Small intestine (tissue), 7 donors: ENCODE measurements around the gene HDAC9. TPM values are rescaled to one million over a fixed set of nuclear protein-coding genes. Genes with fewer than 3 reads are reported as not detected.
"Not testable (repeated sequence)": the region's sequence is repeated elsewhere in the genome, so short reads cannot be mapped to it uniquely, and the experiment has no call there.

Experiments
- DNase-seq, 2 donors: peaks; one replicate each; pipeline versions ENCODE4 v3.0.0 to v3.0.0-alpha.2; 2013
- FAIRE-seq: peaks from 2 replicates; lab custom pipeline; 2012; peaks lifted over from hg19 to GRCh38; lab: Jason Lieb, UNC
- H3K27ac ChIP-seq, 3 donors: one replicate each; pipeline ENCODE4 v1.5.1; 2013; ENCODE audit warnings: low read length in 2 of 3, mild to moderate bottlenecking in 2 of 3, control low read depth in 1 of 3, inconsistent platforms in 1 of 3, low read depth in 1 of 3, moderate library complexity in 1 of 3
- H3K27me3 ChIP-seq, 3 donors: one replicate each; pipeline ENCODE4 v1.6.1; 2013; ENCODE audit warnings: low read length in 3 of 3, inconsistent platforms in 1 of 3; ENCODE audit not compliant: control insufficient read depth in 3 of 3, insufficient read depth in 3 of 3
- H3K36me3 ChIP-seq, 3 donors: one replicate each; pipeline ENCODE4 v1.6.1; 2013; ENCODE audit warnings: low read length in 3 of 3, inconsistent platforms in 1 of 3, low read depth in 1 of 3, mild to moderate bottlenecking in 1 of 3, moderate library complexity in 1 of 3; ENCODE audit not compliant: control insufficient read depth in 3 of 3, insufficient read depth in 2 of 3
- H3K4me1 ChIP-seq, 3 donors: one replicate each; pipeline ENCODE4 v1.6.1; 2013; ENCODE audit warnings: low read length in 2 of 3, inconsistent platforms in 1 of 3, low read depth in 1 of 3, mild to moderate bottlenecking in 1 of 3, moderate library complexity in 1 of 3; ENCODE audit not compliant: control insufficient read depth in 3 of 3, insufficient read depth in 2 of 3
- H3K4me3 ChIP-seq, 3 donors: one replicate each; pipeline ENCODE4 v1.5.1; 2013; ENCODE audit warnings: low read length in 3 of 3, control low read depth in 1 of 3, inconsistent platforms in 1 of 3, low read depth in 1 of 3, mild to moderate bottlenecking in 1 of 3, moderate library complexity in 1 of 3
- H3K9me3 ChIP-seq, 2 donors: one replicate each; pipeline ENCODE4 v1.6.1; 2013; ENCODE audit warnings: low read depth in 1 of 2, low read length in 1 of 2; ENCODE audit not compliant: control insufficient read depth in 2 of 2, insufficient read depth in 1 of 2
- WGBS, 3 donors: extraction: QIAGEN DNeasy Blood & Tissue Kit; methylation state at CpG; one replicate each; pipeline ENCODE4 v1.1.7; 2013; 5-methylcytosine and 5-hydroxymethylcytosine counted together
- polyA plus RNA-seq, 4 donors: library from polyadenylated mRNA; stranded (reverse) in 3 of 4; unstranded in 1 of 4; fragments of 200-250 nt in 3 of 4; fragments of 120-200 nt in 1 of 4; gene quantifications; one replicate each; pipeline versions ENCODE4 v1.2.1 to v1.2.3, GENCODE V29; 2013
- donor health status: healthy with polysubstance abuse.
- donor health status: control.
- donor health status: control.
- donor health status: Bipolar disorder and iron deficiency.
- donor health status: healthy.

Gene HDAC9
- polyA plus RNA-seq, 4 donors: 2.2 to 2.7 (median 2.7) TPM; not detected in 1

DNA sequence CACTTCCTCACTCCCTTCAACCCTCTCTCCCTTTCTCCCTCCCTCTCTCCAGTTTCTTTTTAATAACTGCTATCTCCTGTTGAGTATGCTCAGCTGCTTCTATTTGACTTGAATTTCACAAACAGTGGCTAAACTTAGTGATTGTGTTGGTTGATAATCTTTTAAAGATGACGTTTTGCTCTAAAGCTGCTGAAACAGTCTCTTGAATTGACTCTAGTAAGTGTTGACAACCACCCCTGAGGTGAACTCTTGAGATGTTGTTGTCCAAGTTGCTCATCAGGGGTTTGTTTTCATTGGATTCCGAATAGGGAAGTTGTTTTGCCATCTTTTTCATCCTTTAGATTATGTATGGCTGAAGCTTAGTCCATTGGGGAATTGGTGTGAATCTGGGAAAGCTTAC is 445.7 kb downstream of the HDAC9 start:
- Histone ChIP-seq H3K9me3 (no peaks in the 10 kb centered on the region), H3K4me3 (no peak overlapping the region), H3K27ac (no peak overlapping the region), H3K4me1 (no peaks in the 10 kb centered on the region), H3K36me3 (no peaks in the 10 kb centered on the region), H3K27me3 (no peaks in the 10 kb centered on the region)
- FAIRE-seq (no peak), DNase-seq (no peak)
- 20 to 36% (median 25%) methylated on average over 2 of the region's 2 CpGs for WGBS, 3 donors

DNA sequence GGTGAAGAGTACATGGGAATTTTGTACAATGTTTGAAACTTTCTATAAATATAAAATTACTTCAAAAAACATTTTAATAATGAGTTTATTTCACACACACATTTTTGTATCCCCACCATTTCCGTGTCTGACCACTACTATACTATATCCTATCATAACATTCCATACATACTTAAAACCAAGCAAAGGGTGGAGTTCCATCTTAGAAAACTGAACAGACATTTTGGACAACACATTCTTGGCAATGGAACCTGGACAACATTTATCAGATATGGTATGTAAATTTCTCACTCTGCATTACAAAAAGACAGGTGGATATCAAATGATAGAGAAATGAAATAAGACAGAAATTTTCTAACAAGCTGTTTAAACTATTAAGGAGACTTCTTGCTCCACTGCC is 453.0 kb downstream of the HDAC9 start:
- WGBS, 3 donors: 55 to 79% (median 60%) methylated on average over 1 of the region's 1 CpG

DNA sequence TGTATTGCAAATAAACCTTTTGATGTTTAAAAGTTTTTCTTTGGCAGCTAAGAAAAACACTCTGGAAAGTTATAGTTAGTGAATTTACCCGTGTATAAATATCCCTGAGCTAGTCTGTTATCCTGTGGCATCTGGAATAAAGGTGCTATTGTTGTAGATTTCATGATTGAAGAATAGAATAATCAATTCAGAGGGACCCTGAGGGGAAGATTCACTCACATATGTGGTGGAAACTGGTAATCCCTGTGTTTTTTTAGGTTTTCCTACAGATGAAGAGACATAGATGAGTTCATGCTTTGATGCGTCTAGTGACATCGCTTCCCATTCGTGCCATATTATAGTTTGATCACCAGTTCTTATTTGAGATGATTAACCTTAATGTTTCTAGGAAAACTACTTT is 457.3 kb downstream of the HDAC9 start:
- H3K4me3 ChIP-seq: no peak overlapping the region
- H3K27ac ChIP-seq: no peak overlapping the region
- FAIRE-seq (no peak), DNase-seq (no peak)
- 84 to 87% (median 86%) methylated on average over 4 of the region's 4 CpGs for WGBS, 3 donors
- H3K27me3 ChIP-seq: no peaks in the 10 kb centered on the region
- no peaks in the 10 kb centered on the region for H3K36me3 ChIP-seq
- no peaks in the 10 kb centered on the region for H3K4me1 ChIP-seq
- H3K9me3 ChIP-seq: no peaks in the 10 kb centered on the region

More for the DNA sequence above, 453.0 kb downstream of the HDAC9 start:
- DNase-seq (no peak), FAIRE-seq (no peak)
- Histone ChIP-seq H3K9me3 (no peaks in the 10 kb centered on the region), H3K27ac (no peak overlapping the region), H3K4me1 (no peaks in the 10 kb centered on the region), H3K4me3 (no peak overlapping the region), H3K36me3 (no peaks in the 10 kb centered on the region), H3K27me3 (no peaks in the 10 kb centered on the region)

DNA sequence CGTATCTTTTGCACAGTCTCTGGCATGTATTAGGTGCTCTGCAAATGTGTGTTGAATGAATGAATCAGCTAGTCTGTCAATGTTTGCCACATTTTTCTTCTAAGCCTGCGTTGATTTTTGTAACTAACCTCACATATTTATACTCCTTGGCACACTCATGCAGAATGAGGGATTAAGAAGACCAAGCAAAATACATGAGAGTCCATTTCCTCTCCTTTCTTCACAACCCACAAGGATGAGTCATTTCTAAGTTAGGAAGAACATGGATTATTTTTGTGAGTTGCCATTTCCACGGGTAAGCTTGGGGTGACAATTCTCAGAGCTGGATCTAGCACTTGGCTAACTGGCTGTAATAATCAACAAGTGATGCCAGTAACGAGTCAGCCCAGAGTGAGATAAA is 463.1 kb downstream of the HDAC9 start:
- H3K4me1 ChIP-seq: no peaks in the 10 kb centered on the region
- no peak overlapping the region for H3K4me3 ChIP-seq
- no peak overlapping the region for H3K27ac ChIP-seq
- DNase-seq (no peak), FAIRE-seq (no peak)
- no peaks in the 10 kb centered on the region for H3K36me3 ChIP-seq
- WGBS, 3 donors: 71 to 81% (median 76%) methylated on average over 4 of the region's 4 CpGs
- no peaks in the 10 kb centered on the region for H3K27me3 ChIP-seq
- H3K9me3 ChIP-seq: no peaks in the 10 kb centered on the region

DNA sequence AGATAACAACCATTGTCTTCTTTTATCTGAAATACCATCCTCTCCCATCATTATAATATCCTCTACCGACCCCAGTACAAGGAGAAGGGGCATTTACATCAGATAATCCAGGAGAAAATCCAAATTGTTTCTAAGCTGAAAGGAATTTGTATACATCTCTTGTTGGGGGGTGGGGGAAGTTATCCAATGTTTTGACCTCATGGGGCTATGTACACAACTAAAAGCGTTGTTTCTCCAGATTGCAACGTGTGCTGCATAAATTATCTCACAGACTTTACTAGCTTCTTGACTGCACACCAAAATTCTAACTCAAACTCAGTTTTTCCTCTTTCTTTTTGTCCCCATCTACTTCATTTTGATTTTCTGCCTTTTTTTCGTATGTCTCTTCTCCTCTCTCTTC is 465.2 kb downstream of the HDAC9 start:
- no peak for DNase-seq
- 34 to 47% (median 42%) methylated on average over 4 of the region's 4 CpGs for WGBS, 3 donors

DNA sequence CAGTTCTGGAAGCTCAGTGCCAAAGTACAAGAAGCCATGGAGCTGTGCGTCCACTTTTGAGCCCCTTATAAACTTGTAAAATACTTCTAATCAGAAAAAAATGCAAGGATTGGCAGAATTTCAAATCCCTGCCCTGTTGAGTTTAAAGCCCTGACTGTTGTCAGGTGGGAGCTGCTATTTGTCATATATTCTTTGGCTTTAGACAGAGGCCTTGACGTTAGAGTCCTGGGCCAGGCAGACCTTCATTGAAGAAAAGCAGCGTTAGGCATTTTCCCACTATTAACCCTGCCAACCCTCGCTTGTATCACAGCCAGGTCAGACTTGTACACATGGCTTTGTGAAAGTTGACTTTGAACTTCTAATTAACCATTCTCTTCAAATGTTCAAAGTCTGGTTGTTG is 466.5 kb downstream of the HDAC9 start:
- no peak overlapping the region for H3K4me3 ChIP-seq
- FAIRE-seq: no peak

More for the DNA sequence above, 465.2 kb downstream of the HDAC9 start:
- H3K27ac ChIP-seq: no peak overlapping the region
- H3K9me3 ChIP-seq: no peaks in the 10 kb centered on the region
- H3K36me3 ChIP-seq: no peaks in the 10 kb centered on the region
- no peaks in the 10 kb centered on the region for H3K4me1 ChIP-seq
- no peak overlapping the region for H3K4me3 ChIP-seq
- no peak for FAIRE-seq
- H3K27me3 ChIP-seq: no peaks in the 10 kb centered on the region

DNA sequence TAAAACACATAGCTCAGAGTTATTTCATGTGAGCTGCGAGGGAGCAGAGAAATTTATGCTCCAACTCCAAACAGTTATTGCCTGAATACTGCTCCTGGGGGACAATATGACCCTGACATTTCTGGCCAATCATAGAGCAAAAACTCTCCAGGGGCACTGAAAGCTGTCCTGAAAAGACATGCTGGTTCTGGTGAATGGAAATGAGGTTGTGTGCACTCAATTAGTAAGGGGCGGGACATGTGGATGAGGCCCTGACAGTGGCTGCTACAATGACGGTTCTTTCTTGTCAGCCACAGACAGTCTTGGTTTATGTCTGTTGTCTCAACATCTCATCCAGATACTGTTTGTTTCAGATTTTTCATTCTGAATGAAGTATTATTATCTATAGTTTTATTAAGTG is 470.1 kb downstream of the HDAC9 start:
- Histone ChIP-seq H3K4me3 (no peak overlapping the region), H3K27ac (no peak overlapping the region), H3K4me1 (no peaks in the 10 kb centered on the region), H3K27me3 (no peaks in the 10 kb centered on the region), H3K36me3 (no peaks in the 10 kb centered on the region), H3K9me3 (no peaks in the 10 kb centered on the region)
- WGBS, 3 donors: 64 to 81% (median 65%) methylated on average over 3 of the region's 3 CpGs
- DNase-seq (no peak), FAIRE-seq (no peak)

More for the DNA sequence above, 466.5 kb downstream of the HDAC9 start:
- 58 to 68% (median 64%) methylated on average over 4 of the region's 4 CpGs for WGBS, 3 donors
- H3K36me3 ChIP-seq: no peaks in the 10 kb centered on the region
- no peak for DNase-seq
- H3K27ac ChIP-seq: no peak overlapping the region
- H3K4me1 ChIP-seq: no peaks in the 10 kb centered on the region
- H3K9me3 ChIP-seq: no peaks in the 10 kb centered on the region
- no peaks in the 10 kb centered on the region for H3K27me3 ChIP-seq

DNA sequence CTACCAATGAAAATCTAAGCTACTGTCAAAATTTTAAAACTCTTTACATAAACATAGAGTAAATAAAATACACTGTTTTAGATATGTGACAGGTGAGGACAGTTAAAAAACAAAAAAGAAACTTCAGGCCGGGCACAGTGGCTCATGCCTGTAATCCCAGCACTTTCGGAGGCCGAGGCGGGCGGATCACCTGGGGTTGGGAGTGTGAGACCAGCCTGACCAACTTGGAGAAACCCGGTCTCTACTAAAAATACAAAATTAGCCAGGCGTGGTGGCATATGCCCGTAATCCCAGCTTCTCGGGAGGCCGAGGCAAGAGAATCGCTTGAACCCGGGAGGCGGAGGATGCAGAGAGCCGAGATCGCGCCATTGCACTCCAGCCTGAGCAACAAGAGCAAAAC is 472.2 kb downstream of the HDAC9 start:
- not testable (repeated sequence) for DNase-seq, H3K27me3 ChIP-seq, H3K27ac ChIP-seq, H3K9me3 ChIP-seq, H3K4me3 ChIP-seq, FAIRE-seq, H3K36me3 ChIP-seq, H3K4me1 ChIP-seq
- 92 to 95% (median 94%) methylated on average over 16 of the region's 16 CpGs for WGBS, 3 donors

DNA sequence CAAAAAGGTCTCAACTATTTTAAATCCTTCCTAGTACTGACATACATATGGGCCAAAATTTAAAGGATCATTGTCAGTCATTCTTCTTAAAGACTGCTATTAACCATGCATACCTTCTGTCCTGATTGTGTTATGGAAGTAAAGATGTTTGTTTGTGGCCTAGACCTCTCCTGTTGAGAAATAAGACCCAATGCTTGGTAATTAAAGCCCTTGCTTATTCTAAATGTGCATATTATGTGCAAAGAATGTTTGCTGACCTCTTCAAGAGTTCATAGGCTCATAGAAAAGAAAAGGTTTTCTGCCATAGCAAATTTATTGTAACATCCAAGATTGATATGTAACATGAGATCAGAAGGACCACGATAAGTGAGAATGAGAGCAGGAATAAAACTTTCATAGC is 476.3 kb downstream of the HDAC9 start:
- H3K9me3 ChIP-seq: no peaks in the 10 kb centered on the region
- no peaks in the 10 kb centered on the region for H3K36me3 ChIP-seq
- no peak for FAIRE-seq
- H3K4me1 ChIP-seq: no peaks in the 10 kb centered on the region
- H3K27ac ChIP-seq: no peak overlapping the region
- WGBS, 3 donors: 91 to 97% (median 96%) methylated on average over 1 of the region's 1 CpG
- H3K27me3 ChIP-seq: no peaks in the 10 kb centered on the region
- no peak for DNase-seq
- H3K4me3 ChIP-seq: no peak overlapping the region
